NCI-H2196 (cell line): ENCODE data around the gene FAM120AOS.

Experiments
- DNase-seq: peaks from one replicate; lab custom pipeline; 2025; ENCODE audit not compliant: unreplicated experiment; lab: John Stamatoyannopoulos, UW

Gene FAM120AOS

GRCh38 chr9:93453047-93453914 is at the start of gene FAM120AOS:
FAM120AOS (minus strand) TSS chr9:93453581; CDS start chr9:93452709, 872 bp downstream.
- DNase-seq = peak; percentile 85

GRCh38 chr9:93501406-93501805 is 48.0 kb upstream of the FAM120AOS start:
- DNase-seq = no peak

GRCh38 chr9:93500571-93501298 is 47.4 kb upstream of the FAM120AOS start:
- no peak for DNase-seq

GRCh38 chr9:93496285-93496684 is 42.9 kb upstream of the FAM120AOS start:
- no peak for DNase-seq

- DNase-seq = no peak
These were observed 40.6 kb upstream of the FAM120AOS start for GRCh38 chr9:93493949-93494348.

- no peak for DNase-seq
These were observed 38.9 kb upstream of the FAM120AOS start for GRCh38 chr9:93492327-93492726.

GRCh38 chr9:93491593-93492232 is 38.3 kb upstream of the FAM120AOS start:
- DNase-seq = no peak

- no peak for DNase-seq
These were observed 34.9 kb upstream of the FAM120AOS start for GRCh38 chr9:93488244-93488643.

- no peak for DNase-seq
These were observed 32.9 kb upstream of the FAM120AOS start for GRCh38 chr9:93486268-93486667.

- DNase-seq = no peak
These were observed 30.1 kb upstream of the FAM120AOS start for GRCh38 chr9:93483497-93483896.

GRCh38 chr9:93480728-93481324 is 27.4 kb upstream of the FAM120AOS start:
- DNase-seq = no peak

- DNase-seq = no peak
These were observed 26.9 kb upstream of the FAM120AOS start for GRCh38 chr9:93480262-93480661.

- DNase-seq = no peak
These were observed 26.3 kb upstream of the FAM120AOS start for GRCh38 chr9:93479726-93480125.

- DNase-seq = no peak
These were observed 24.0 kb upstream of the FAM120AOS start for GRCh38 chr9:93477397-93477796.

GRCh38 chr9:93476924-93477323 is 23.5 kb upstream of the FAM120AOS start:
- no peak for DNase-seq

GRCh38 chr9:93475856-93476255 is 22.5 kb upstream of the FAM120AOS start:
- DNase-seq = no peak

GRCh38 chr9:93475108-93475507 is 21.7 kb upstream of the FAM120AOS start:
- DNase-seq = no peak

GRCh38 chr9:93473411-93473810 is 20.0 kb upstream of the FAM120AOS start:
- DNase-seq = no peak

GRCh38 chr9:93471124-93471523 is 17.7 kb upstream of the FAM120AOS start:
- DNase-seq = no peak

- DNase-seq = no peak
These were observed 17.0 kb upstream of the FAM120AOS start for GRCh38 chr9:93470391-93470790.

GRCh38 chr9:93468763-93469456 is 15.5 kb upstream of the FAM120AOS start:
- DNase-seq = no peak
